ENCODE data around the gene SLC16A1.

Gene SLC16A1

DNA sequence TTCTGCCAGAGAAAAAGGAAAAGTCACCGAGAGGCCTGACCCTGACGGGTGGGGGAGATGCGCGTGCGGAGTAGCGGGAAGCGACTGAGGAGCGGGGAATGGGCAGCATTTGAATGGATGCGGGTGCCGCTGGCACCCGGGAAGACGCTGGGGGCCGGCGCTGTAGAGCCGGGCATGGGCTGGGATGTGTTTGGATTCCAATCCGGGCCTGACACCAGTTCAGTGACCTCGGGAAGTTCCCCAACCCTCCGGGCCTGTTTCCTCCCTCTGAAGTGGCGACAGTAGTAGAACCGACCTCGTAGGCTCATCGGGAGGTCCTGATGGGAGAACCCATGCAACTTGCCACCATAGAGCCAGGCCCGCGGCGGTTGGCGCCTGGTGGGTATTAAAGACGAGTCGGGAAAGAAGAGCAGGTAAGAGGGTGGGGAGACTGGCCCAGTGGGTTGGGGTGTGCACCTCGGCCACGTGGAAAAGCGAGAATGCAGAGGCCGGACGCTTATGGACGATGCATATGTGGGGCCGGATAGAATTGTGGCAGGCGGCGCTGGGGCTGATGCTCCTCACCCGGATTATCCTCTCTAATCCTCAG is 642 bp upstream of the SLC16A1 start:
- Histone ChIP-seq H3K9me2 (replicated peaks; ENCODE audit: insufficient read depth, low read length) (no peaks in the 10 kb centered on the region), H3K27me3 (ENCODE audit: low read length) (no peaks in the 10 kb centered on the region), H3K4me2 (ENCODE audit: low read depth, low read length, poor library complexity, severe bottlenecking) (peak overlapping the region; percentile 99), H3K9me3 (ENCODE audit: insufficient read depth, low read length) (no peaks in the 10 kb centered on the region), H4K20me1 (ENCODE audit: low read depth, low read length) (peaks cover 12% of the 10 kb centered on the region; the same call in 1 of the 2 replicates), H3K36me3 (ENCODE audit: low read length) (peaks cover 16% of the 10 kb centered on the region), H2AFZ (ENCODE audit: low read depth, low read length, severe bottlenecking) (peak overlapping the region; percentile 54), H3F3A (ENCODE audit: insufficient read depth) (0 out of 2 replicates have a peak, but pooled peaks cover 11% of the 10 kb centered on the region), H3K27ac (ENCODE audit: low read depth, low read length) (peak overlapping the region; percentile 75), H3K9ac (ENCODE audit: low read length) (peak overlapping the region; percentile 92), H3K79me2 (ENCODE audit: insufficient read depth, low read length) (peaks cover 93% of the 10 kb centered on the region), H3K4me3 (ENCODE audit: insufficient read depth, low read length, poor library complexity, severe bottlenecking) (peak overlapping the region; percentile 66)
- TF ChIP-seq CTCF (IDR thresholded peaks at IDR 0.05; ENCODE audit: insufficient read depth, low read length, poor library complexity, severe bottlenecking) (no peak), EZH2phosphoT487 (conservative IDR thresholded peaks at IDR 0.05; ENCODE audit: low read length) (no peak)

- H3K9ac ChIP-seq (ENCODE audit: low read length): peak overlapping the region; percentile 92
- H3K4me3 ChIP-seq (ENCODE audit: insufficient read depth, low read length, poor library complexity, severe bottlenecking): peak overlapping the region; percentile 66
- H3K27me3 ChIP-seq (ENCODE audit: low read length): no peaks in the 10 kb centered on the region
- peaks cover 15% of the 10 kb centered on the region; the same call in 1 of the 2 replicates for H4K20me1 ChIP-seq (ENCODE audit: low read depth, low read length)
- H3F3A ChIP-seq (ENCODE audit: insufficient read depth): 0 out of 2 replicates have a peak, but pooled peaks cover 9% of the 10 kb centered on the region
- H3K36me3 ChIP-seq (ENCODE audit: low read length): peaks cover 6% of the 10 kb centered on the region; the same call in 1 of the 2 replicates
- H3K9me3 ChIP-seq (ENCODE audit: insufficient read depth, low read length): no peaks in the 10 kb centered on the region
- H3K27ac ChIP-seq (ENCODE audit: low read depth, low read length): peak overlapping the region; percentile 75
- no peaks in the 10 kb centered on the region for H3K9me2 ChIP-seq (replicated peaks; ENCODE audit: insufficient read depth, low read length)
- peak overlapping the region; percentile 3 for H2AFZ ChIP-seq (ENCODE audit: low read depth, low read length, severe bottlenecking)
- peaks cover 93% of the 10 kb centered on the region for H3K79me2 ChIP-seq (ENCODE audit: insufficient read depth, low read length)
- TF ChIP-seq EZH2phosphoT487 (conservative IDR thresholded peaks at IDR 0.05; ENCODE audit: low read length) (no peak), CTCF (IDR thresholded peaks at IDR 0.05; ENCODE audit: insufficient read depth, low read length, poor library complexity, severe bottlenecking) (no peak)
- peak overlapping the region; percentile 74 for H3K4me2 ChIP-seq (ENCODE audit: low read depth, low read length, poor library complexity, severe bottlenecking)
Measured at GRCh38 chr1:112954945-112955772, 837 bp downstream of the SLC16A1 start.

GRCh38 chr1:112954017-112954650 is 1.9 kb downstream of the SLC16A1 start:
- TF ChIP-seq CTCF (IDR thresholded peaks at IDR 0.05; ENCODE audit: insufficient read depth, low read length, poor library complexity, severe bottlenecking) (no peak), EZH2phosphoT487 (conservative IDR thresholded peaks at IDR 0.05; ENCODE audit: low read length) (no peak)
- Histone ChIP-seq H3K4me3 (ENCODE audit: insufficient read depth, low read length, poor library complexity, severe bottlenecking) (peak overlapping the region; percentile 66), H3K9me2 (replicated peaks; ENCODE audit: insufficient read depth, low read length) (no peaks in the 10 kb centered on the region), H3K4me2 (ENCODE audit: low read depth, low read length, poor library complexity, severe bottlenecking) (peak overlapping the region; percentile 74), H3K9me3 (ENCODE audit: insufficient read depth, low read length) (no peaks in the 10 kb centered on the region), H3F3A (ENCODE audit: insufficient read depth) (0 out of 2 replicates have a peak, but pooled peaks cover 7% of the 10 kb centered on the region), H3K27ac (ENCODE audit: low read depth, low read length) (no peak overlapping the region), H3K36me3 (ENCODE audit: low read length) (peaks cover 6% of the 10 kb centered on the region; the same call in 1 of the 2 replicates), H4K20me1 (ENCODE audit: low read depth, low read length) (peaks cover 16% of the 10 kb centered on the region; the same call in 1 of the 2 replicates), H2AFZ (ENCODE audit: low read depth, low read length, severe bottlenecking) (no peak overlapping the region), H3K9ac (ENCODE audit: low read length) (peak overlapping the region; percentile 92), H3K27me3 (ENCODE audit: low read length) (no peaks in the 10 kb centered on the region), H3K79me2 (ENCODE audit: insufficient read depth, low read length) (peaks cover 96% of the 10 kb centered on the region)
